Stimulated activated CD8-positive, alpha-beta memory T cell treated with anti-CD3 and anti-CD28 coated beads, Interleukin-7, amount 100 ng/mL, for 48 hours (primary cell): ENCODE measurements around the gene CBLB.

Experiments used
- DNase-seq, 2 donors: peaks; one replicate each; pipeline ENCODE4 v3.0.0-alpha.2; 2020; ENCODE audit warnings: low read depth in 1 of 2; ENCODE audit errors: extremely low read depth in 1 of 2

The CBLB gene

GRCh38 chr3:105876780-105877327, 8.0 kb upstream of the CBLB start:
- DNase-seq = no peak

GRCh38 chr3:105869861-105870755, 1.3 kb upstream of the CBLB start:
- DNase-seq = no peak

GRCh38 chr3:105869531-105869833, 670 bp upstream of the CBLB start:
- DNase-seq = no peak

- no peak for DNase-seq
These were observed 426 bp downstream of the CBLB start for GRCh38 chr3:105868431-105868741.

- DNase-seq = no peak
These were observed 941 bp downstream of the CBLB start for GRCh38 chr3:105867712-105868430.

GRCh38 chr3:105866656-105867653, 1.9 kb downstream of the CBLB start:
- no peak for DNase-seq

GRCh38 chr3:105865867-105866350, 2.9 kb downstream of the CBLB start:
- DNase-seq = no peak

GRCh38 chr3:105865016-105865623, 3.7 kb downstream of the CBLB start:
- DNase-seq = no peak

GRCh38 chr3:105864212-105864611, 4.6 kb downstream of the CBLB start:
- no peak for DNase-seq

GRCh38 chr3:105863608-105864007, 5.2 kb downstream of the CBLB start:
- DNase-seq = no peak

- DNase-seq = no peak
These were observed 6.6 kb downstream of the CBLB start for GRCh38 chr3:105862217-105862616.

- no peak for DNase-seq
These were observed 8.2 kb downstream of the CBLB start for GRCh38 chr3:105860641-105861040.

- no peak for DNase-seq
These were observed 10.8 kb downstream of the CBLB start for GRCh38 chr3:105858017-105858416.

GRCh38 chr3:105857601-105858000, 11.2 kb downstream of the CBLB start:
- no peak for DNase-seq

GRCh38 chr3:105856605-105857004, 12.2 kb downstream of the CBLB start:
- no peak for DNase-seq

- DNase-seq = no peak
These were observed 14.9 kb downstream of the CBLB start for GRCh38 chr3:105853801-105854432.

- DNase-seq = no peak
These were observed 17.2 kb downstream of the CBLB start for GRCh38 chr3:105851582-105851981.

- DNase-seq = no peak
These were observed 17.6 kb downstream of the CBLB start for GRCh38 chr3:105851176-105851575.

- DNase-seq = no peak
These were observed 18.2 kb downstream of the CBLB start for GRCh38 chr3:105850593-105850992.

- DNase-seq = no peak
These were observed 20.0 kb downstream of the CBLB start for GRCh38 chr3:105848821-105849220.
